GM12878 (cell line): ENCODE measurements around the gene CCHCR1. TPM values are rescaled to one million over a fixed set of nuclear protein-coding genes. Genes with fewer than 3 reads are reported as not detected.

ENCODE experiments used
- BCL11A ChIP-seq: IDR thresholded peaks from 2 replicates; pipeline ENCODE4 v1.6.1; 2011; ENCODE audit warnings: low read depth, low read length
- BMI1 ChIP-seq: fragments of 450-650 bp; IDR thresholded peaks from 2 replicates; pipeline ENCODE4 v1.6.1; 2016; ENCODE audit warnings: mild to moderate bottlenecking, moderate library complexity, borderline replicate concordance
- IRF4 ChIP-seq: IDR thresholded peaks from 2 replicates; pipeline ENCODE4 v1.6.1; 2011; ENCODE audit warnings: low read depth, low read length
- KDM1A ChIP-seq: fragments of 200-600 bp; sonication (generic); IDR thresholded peaks from 2 replicates; pipeline ENCODE4 v1.6.1; 2016; ENCODE audit warnings: borderline replicate concordance
- MTA3 ChIP-seq: IDR thresholded peaks from 2 replicates; pipeline ENCODE4 v1.6.1; 2012; ENCODE audit warnings: low read length, inconsistent platforms, borderline replicate concordance
- MXI1 ChIP-seq: fragments of 150-350 bp; IDR thresholded peaks from 2 replicates; pipeline ENCODE4 v1.6.1; 2011; ENCODE audit warnings: low read depth, mild to moderate bottlenecking, inconsistent platforms, low read length, improper control_type of control experiment
- NFXL1 ChIP-seq: fragments of 450-650 bp; IDR thresholded peaks from 2 replicates; pipeline ENCODE4 v1.6.1; 2017; ENCODE audit warnings: antibody characterized with exemption, mild to moderate bottlenecking, borderline replicate concordance
- PAX5 ChIP-seq: IDR thresholded peaks from 2 replicates; pipeline ENCODE4 v1.6.1; 2011; ENCODE audit warnings: low read depth, low read length, borderline replicate concordance
- RAD51 ChIP-seq: fragments of 450-650 bp; IDR thresholded peaks from 2 replicates; pipeline ENCODE4 v1.6.1; 2016; ENCODE audit warnings: moderate library complexity, mild to moderate bottlenecking, inconsistent platforms
- RFX5 ChIP-seq: IDR thresholded peaks from 2 replicates; pipeline ENCODE4 v1.6.1; 2011; ENCODE audit warnings: low read depth, low read length, improper control_type of control experiment
- SIN3A ChIP-seq: IDR thresholded peaks from 2 replicates; pipeline ENCODE4 v1.6.1; 2012; ENCODE audit warnings: low read depth, low read length, improper control_type of control experiment
- TBL1XR1 ChIP-seq: IDR thresholded peaks from 2 replicates; pipeline ENCODE4 v1.6.1; 2012; ENCODE audit warnings: low read depth, low read length, improper control_type of control experiment
- ZNF622 ChIP-seq: fragments of 450-650 bp; IDR thresholded peaks from 2 replicates; pipeline ENCODE4 v1.6.1; 2017; ENCODE audit warnings: mild to moderate bottlenecking, inconsistent platforms
- polyA plus RNA-seq, 11 experiments: library from polyadenylated mRNA; depleted of rRNA in 4 of 11; unstranded in 6 of 11; stranded (reverse) in 5 of 11; fragments of >200 nt; fragmentation: Nextera tagmentation in 4 of 11; fragmentation: Illumina TruSeq in 1 of 11; extraction: Ambion mirVana in 4 of 11; extraction: Trizol in 1 of 11; gene quantifications; 1 replicate in 1 of 11; 2 replicates in 10 of 11; pipeline versions ENCODE4 v1.2.1 to v1.2.3, GENCODE V29; 2011 to 2016; ENCODE audit warnings: inconsistent platforms in 2 of 11, missing spikeins in 2 of 11, low read depth in 1 of 11
- total RNA-seq, 4 experiments: library from RNA; depleted of rRNA in 3 of 4; stranded (reverse); fragments of >200 nt in 3 of 4; fragmentation: Illumina TruSeq in 1 of 4; extraction: Trizol in 1 of 4; gene quantifications; 2 replicates each; pipeline versions ENCODE4 v1.2.1 to v1.2.3, GENCODE V29; 2013 to 2021
- TF ChIP-seq, protein P1 (sequence below): IDR thresholded peaks from 2 replicates; pipeline ENCODE4 v1.6.1; 2012; ENCODE audit warnings: low read depth, low read length, improper control_type of control experiment
- TF ChIP-seq, protein P2 (sequence below): IDR thresholded peaks from 2 replicates; pipeline ENCODE4 v1.6.1; 2011; ENCODE audit warnings: borderline replicate concordance, low read depth, mild to moderate bottlenecking, moderate library complexity, mixed read lengths, low read length; ENCODE audit not compliant: insufficient read depth; ENCODE audit errors: extremely low read length
- TF ChIP-seq, protein P3 (sequence below): fragments of 450-650 bp; formaldehyde crosslinking; IDR thresholded peaks from 2 replicates; pipeline ENCODE4 v1.4.0; 2022; ENCODE audit warnings: mild to moderate bottlenecking, moderate library complexity
- TF ChIP-seq, protein P4 (sequence below): fragments of 450-650 bp; formaldehyde crosslinking; IDR thresholded peaks from 2 replicates; pipeline ENCODE4 v1.5.0; 2022; ENCODE audit warnings: mild to moderate bottlenecking, missing genetic modification characterization
- TF ChIP-seq, protein P5 (sequence below): fragments of 450-650 bp; IDR thresholded peaks from 2 replicates; pipeline ENCODE4 v1.6.1; 2017; ENCODE audit warnings: mild to moderate bottlenecking
- TF ChIP-seq, protein P6 (sequence below): IDR thresholded peaks from 2 replicates; pipeline ENCODE4 v1.6.1; 2012; ENCODE audit warnings: low read depth, low read length, improper control_type of control experiment

CCHCR1 gene
- total and polyA plus RNA-seq, 10 of the 15 experiments (the other 5 are each of a cell fraction or from before 2014, with no cell fraction given), result 1.0 to 35.2 (median 24.7) TPM

DNA sequence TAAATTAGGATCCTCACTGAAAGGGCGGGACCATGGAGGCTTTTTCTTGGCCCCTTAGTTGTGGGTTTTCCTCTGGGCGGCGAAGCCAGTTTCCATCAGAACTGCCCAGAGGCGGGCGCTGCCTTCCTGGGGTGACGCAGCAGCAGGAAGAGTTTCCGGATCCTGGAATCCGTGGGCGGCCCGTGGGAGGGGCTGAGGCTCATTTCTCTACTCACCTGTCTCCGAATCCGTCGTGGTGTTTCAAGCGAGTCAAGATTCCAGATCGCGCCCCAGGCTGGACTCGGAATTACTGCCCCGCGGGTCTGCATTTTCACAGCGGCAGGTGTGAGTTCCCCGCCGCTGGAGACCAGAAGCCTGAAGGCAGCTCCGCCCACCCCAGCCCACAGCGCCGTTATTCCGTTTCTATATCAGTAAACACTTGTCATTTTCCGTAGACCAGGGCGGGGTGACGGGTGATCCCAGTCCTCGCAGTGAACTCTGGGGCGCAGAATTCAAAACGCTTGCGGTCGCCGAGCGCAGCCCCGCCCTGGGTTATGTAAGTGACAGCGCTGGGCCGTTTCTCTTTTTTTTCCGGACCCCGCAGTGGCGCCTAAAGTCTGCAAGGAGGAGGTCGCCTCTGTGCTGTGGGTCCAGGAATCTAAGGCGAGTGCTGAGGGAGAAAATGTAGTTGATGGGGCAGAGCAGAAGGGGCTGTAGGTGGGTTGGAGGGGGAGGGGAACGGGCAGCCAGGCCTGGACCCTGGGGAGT lies 40.1 kb upstream of the CCHCR1 start (continued):
- TF ChIP-seq, protein P1, sequence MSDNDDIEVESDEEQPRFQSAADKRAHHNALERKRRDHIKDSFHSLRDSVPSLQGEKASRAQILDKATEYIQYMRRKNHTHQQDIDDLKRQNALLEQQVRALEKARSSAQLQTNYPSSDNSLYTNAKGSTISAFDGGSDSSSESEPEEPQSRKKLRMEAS, result no peak
- TF ChIP-seq TBL1XR1 (no peak), PAX5 (no peak), BCL11A (no peak), MXI1 (peak; percentile 71; the same call in 1 of the 2 replicates), BMI1 (no peak), MTA3 (peak; percentile 23; the same call in 1 of the 2 replicates), NFXL1 (no peak), RFX5 (0 out of 2 replicates have a peak, but pooled peaks have one; percentile 23), ZNF622 (no peak), KDM1A (no peak), SIN3A (0 out of 2 replicates have a peak, but pooled peaks have one; percentile 80), RAD51 (no peak), IRF4 (no peak)
- TF ChIP-seq, protein P2, sequence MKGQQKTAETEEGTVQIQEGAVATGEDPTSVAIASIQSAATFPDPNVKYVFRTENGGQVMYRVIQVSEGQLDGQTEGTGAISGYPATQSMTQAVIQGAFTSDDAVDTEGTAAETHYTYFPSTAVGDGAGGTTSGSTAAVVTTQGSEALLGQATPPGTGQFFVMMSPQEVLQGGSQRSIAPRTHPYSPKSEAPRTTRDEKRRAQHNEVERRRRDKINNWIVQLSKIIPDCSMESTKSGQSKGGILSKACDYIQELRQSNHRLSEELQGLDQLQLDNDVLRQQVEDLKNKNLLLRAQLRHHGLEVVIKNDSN, result no peak
- TF ChIP-seq, protein P3, sequence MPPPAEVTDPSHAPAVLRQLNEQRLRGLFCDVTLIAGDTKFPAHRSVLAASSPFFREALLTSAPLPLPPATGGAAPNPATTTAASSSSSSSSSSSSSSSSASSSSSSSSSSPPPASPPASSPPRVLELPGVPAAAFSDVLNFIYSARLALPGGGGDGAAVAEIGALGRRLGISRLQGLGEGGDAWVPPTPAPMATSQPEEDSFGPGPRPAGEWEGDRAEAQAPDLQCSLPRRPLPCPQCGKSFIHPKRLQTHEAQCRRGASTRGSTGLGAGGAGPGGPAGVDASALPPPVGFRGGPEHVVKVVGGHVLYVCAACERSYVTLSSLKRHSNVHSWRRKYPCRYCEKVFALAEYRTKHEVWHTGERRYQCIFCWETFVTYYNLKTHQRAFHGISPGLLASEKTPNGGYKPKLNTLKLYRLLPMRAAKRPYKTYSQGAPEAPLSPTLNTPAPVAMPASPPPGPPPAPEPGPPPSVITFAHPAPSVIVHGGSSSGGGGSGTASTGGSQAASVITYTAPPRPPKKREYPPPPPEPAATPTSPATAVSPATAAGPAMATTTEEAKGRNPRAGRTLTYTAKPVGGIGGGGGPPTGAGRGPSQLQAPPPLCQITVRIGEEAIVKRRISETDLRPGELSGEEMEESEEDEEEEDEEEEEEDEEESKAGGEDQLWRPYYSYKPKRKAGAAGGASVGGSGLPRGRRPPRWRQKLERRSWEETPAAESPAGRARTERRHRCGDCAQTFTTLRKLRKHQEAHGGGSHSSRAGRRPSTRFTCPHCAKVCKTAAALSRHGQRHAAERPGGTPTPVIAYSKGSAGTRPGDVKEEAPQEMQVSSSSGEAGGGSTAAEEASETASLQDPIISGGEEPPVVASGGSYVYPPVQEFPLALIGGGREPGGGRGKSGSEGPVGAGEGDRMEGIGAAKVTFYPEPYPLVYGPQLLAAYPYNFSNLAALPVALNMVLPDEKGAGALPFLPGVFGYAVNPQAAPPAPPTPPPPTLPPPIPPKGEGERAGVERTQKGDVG, result 0 out of 2 replicates have a peak, but pooled peaks have one; percentile 13
- TF ChIP-seq, protein P4, sequence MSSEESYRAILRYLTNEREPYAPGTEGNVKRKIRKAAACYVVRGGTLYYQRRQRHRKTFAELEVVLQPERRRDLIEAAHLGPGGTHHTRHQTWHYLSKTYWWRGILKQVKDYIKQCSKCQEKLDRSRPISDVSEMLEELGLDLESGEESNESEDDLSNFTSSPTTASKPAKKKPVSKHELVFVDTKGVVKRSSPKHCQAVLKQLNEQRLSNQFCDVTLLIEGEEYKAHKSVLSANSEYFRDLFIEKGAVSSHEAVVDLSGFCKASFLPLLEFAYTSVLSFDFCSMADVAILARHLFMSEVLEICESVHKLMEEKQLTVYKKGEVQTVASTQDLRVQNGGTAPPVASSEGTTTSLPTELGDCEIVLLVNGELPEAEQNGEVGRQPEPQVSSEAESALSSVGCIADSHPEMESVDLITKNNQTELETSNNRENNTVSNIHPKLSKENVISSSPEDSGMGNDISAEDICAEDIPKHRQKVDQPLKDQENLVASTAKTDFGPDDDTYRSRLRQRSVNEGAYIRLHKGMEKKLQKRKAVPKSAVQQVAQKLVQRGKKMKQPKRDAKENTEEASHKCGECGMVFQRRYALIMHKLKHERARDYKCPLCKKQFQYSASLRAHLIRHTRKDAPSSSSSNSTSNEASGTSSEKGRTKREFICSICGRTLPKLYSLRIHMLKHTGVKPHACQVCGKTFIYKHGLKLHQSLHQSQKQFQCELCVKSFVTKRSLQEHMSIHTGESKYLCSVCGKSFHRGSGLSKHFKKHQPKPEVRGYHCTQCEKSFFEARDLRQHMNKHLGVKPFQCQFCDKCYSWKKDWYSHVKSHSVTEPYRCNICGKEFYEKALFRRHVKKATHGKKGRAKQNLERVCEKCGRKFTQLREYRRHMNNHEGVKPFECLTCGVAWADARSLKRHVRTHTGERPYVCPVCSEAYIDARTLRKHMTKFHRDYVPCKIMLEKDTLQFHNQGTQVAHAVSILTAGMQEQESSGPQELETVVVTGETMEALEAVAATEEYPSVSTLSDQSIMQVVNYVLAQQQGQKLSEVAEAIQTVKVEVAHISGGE (CRISPR knock-in tag), result no peak
- TF ChIP-seq, protein P5, sequence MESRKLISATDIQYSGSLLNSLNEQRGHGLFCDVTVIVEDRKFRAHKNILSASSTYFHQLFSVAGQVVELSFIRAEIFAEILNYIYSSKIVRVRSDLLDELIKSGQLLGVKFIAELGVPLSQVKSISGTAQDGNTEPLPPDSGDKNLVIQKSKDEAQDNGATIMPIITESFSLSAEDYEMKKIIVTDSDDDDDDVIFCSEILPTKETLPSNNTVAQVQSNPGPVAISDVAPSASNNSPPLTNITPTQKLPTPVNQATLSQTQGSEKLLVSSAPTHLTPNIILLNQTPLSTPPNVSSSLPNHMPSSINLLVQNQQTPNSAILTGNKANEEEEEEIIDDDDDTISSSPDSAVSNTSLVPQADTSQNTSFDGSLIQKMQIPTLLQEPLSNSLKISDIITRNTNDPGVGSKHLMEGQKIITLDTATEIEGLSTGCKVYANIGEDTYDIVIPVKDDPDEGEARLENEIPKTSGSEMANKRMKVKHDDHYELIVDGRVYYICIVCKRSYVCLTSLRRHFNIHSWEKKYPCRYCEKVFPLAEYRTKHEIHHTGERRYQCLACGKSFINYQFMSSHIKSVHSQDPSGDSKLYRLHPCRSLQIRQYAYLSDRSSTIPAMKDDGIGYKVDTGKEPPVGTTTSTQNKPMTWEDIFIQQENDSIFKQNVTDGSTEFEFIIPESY, result no peak
- TF ChIP-seq, protein P6, sequence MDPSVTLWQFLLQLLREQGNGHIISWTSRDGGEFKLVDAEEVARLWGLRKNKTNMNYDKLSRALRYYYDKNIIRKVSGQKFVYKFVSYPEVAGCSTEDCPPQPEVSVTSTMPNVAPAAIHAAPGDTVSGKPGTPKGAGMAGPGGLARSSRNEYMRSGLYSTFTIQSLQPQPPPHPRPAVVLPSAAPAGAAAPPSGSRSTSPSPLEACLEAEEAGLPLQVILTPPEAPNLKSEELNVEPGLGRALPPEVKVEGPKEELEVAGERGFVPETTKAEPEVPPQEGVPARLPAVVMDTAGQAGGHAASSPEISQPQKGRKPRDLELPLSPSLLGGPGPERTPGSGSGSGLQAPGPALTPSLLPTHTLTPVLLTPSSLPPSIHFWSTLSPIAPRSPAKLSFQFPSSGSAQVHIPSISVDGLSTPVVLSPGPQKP, result no peak
